K562 (cell line): Measurements from ENCODE around the gene PLEKHS1.

ENCODE experiments used
- BACH1 ChIP-seq: fragments of 200-800 bp; sonication (Bioruptor generic); IDR thresholded peaks from 2 replicates; pipeline ENCODE4 v1.6.1; 2016; ENCODE audit warnings: missing genetic modification characterization, missing compliant biosample characterization
- BRD4 ChIP-seq: fragments of 200-600 bp; sonication (generic); IDR thresholded peaks from 2 replicates; pipeline ENCODE4 v1.6.1; 2017; ENCODE audit warnings: inconsistent platforms
- CHD2 ChIP-seq: IDR thresholded peaks from 2 replicates; pipeline ENCODE4 v1.6.1; 2011; ENCODE audit warnings: low read depth, low read length
- ETV6 ChIP-seq, 3 experiments: fragments of 150-350 bp in 1 of 3; sonication (generic) in 1 of 3; formaldehyde crosslinking in 1 of 3; IDR thresholded peaks; 2 replicates each; pipeline versions ENCODE4 v1.6.1 to v1.8.0; 2014 to 2022; ENCODE audit warnings: borderline replicate concordance in 2 of 3, low read depth in 2 of 3, antibody characterized with exemption in 1 of 3, low read length in 1 of 3, mild to moderate bottlenecking in 1 of 3, missing genetic modification reagents in 1 of 3
- SREBF1 ChIP-seq: fragments of 150-350 bp; IDR thresholded peaks from 2 replicates; pipeline ENCODE4 v1.6.1; 2014; ENCODE audit warnings: antibody characterized with exemption, low read depth, low read length, borderline replicate concordance
- ZC3H11A ChIP-seq: IDR thresholded peaks from 2 replicates; pipeline ENCODE4 v1.6.1; 2012; ENCODE audit warnings: low read depth, low read length, improper control_type of control experiment
- TF ChIP-seq, protein P1 (sequence below): sonication (generic); formaldehyde crosslinking; IDR thresholded peaks from 2 replicates; pipeline ENCODE4 v1.9.0; 2022; ENCODE audit warnings: mild to moderate bottlenecking, missing genetic modification reagents
- TF ChIP-seq, protein P2 (sequence below), 3 experiments: IDR thresholded peaks in 2 of 3; conservative IDR thresholded peaks in 1 of 3; 2 replicates each; pipeline ENCODE4 v1.5.1; 2011 to 2012; ENCODE audit warnings: low read length in 3 of 3, mild to moderate bottlenecking in 3 of 3, control low read depth in 2 of 3, improper control_type of control experiment in 1 of 3, inconsistent platforms in 1 of 3, low read depth in 1 of 3, mixed read lengths in 1 of 3, moderate library complexity in 1 of 3; ENCODE audit not compliant: insufficient read depth in 2 of 3

DNA sequence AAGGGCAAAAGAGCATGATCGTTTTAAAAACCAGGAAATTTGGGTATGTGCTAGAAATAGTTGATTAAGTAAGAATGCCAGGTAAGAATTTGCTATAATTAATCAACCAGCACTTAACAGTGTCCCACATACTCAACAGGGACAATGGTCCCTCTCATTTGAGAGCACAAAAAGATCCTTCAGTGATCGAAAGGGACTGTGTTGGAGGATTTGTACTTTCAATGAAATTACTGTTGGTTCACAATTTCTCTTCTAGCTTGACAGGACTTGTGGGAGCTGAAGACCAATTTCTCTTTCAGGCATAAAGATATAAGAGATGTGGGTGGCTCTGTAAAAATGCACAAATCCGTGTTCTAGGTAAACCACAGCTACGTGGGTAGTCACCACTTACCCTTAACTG, 12.5 kb upstream of the PLEKHS1 start:
- no peak for TF ChIP-seq ZC3H11A
- TF ChIP-seq, protein P1, sequence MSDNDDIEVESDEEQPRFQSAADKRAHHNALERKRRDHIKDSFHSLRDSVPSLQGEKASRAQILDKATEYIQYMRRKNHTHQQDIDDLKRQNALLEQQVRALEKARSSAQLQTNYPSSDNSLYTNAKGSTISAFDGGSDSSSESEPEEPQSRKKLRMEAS (CRISPR knock-in tag) = no peak
- TF ChIP-seq SREBF1 = no peak
- TF ChIP-seq, protein P2, sequence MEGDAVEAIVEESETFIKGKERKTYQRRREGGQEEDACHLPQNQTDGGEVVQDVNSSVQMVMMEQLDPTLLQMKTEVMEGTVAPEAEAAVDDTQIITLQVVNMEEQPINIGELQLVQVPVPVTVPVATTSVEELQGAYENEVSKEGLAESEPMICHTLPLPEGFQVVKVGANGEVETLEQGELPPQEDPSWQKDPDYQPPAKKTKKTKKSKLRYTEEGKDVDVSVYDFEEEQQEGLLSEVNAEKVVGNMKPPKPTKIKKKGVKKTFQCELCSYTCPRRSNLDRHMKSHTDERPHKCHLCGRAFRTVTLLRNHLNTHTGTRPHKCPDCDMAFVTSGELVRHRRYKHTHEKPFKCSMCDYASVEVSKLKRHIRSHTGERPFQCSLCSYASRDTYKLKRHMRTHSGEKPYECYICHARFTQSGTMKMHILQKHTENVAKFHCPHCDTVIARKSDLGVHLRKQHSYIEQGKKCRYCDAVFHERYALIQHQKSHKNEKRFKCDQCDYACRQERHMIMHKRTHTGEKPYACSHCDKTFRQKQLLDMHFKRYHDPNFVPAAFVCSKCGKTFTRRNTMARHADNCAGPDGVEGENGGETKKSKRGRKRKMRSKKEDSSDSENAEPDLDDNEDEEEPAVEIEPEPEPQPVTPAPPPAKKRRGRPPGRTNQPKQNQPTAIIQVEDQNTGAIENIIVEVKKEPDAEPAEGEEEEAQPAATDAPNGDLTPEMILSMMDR (IDR thresholded peaks at IDR 0.05 in 2 of 3, conservative IDR thresholded peaks at IDR 0.05 in 1 of 3; ENCODE audit: insufficient read depth in 2 of 3, low read depth in 1 of 3, low read length in 3 of 3) = no peak
- no peak for TF ChIP-seq CHD2
- no peak for TF ChIP-seq BRD4
- TF ChIP-seq ETV6 (IDR thresholded peaks at IDR 0.05; ENCODE audit: borderline replicate concordance in 1 of 2, low read depth in 2 of 2, low read length in 1 of 2) = no peak
- no peak for TF ChIP-seq ETV6 (CRISPR knock-in tag; IDR thresholded peaks at IDR 0.05; ENCODE audit: borderline replicate concordance)
- TF ChIP-seq BACH1 = no peak
